Thyroid gland (tissue), 4 donors: ENCODE data around the gene MAP3K1. TPM values are rescaled to one million over a fixed set of nuclear protein-coding genes. Genes with fewer than 3 reads are reported as not detected.

Source experiments
- DNase-seq, 2 donors: peaks; one replicate each; pipeline ENCODE4 v3.0.0-alpha.2; 2019
- H3K27ac ChIP-seq, 3 donors: fragments of 200-600 bp; sonication (generic); 1 replicate in 2 of 3; 2 replicates in 1 of 3; pipeline ENCODE4 v1.5.1; 2016 to 2019; ENCODE audit warnings: mild to moderate bottlenecking in 1 of 3, moderate library complexity in 1 of 3
- H3K27me3 ChIP-seq: fragments of 200-600 bp; sonication (generic); one replicate; pipeline ENCODE4 v1.5.1; 2019
- H3K36me3 ChIP-seq, 2 donors: fragments of 200-600 bp; sonication (generic); one replicate each; pipeline ENCODE4 v1.5.1; 2016 to 2019
- H3K4me1 ChIP-seq, 2 donors: fragments of 200-600 bp; sonication (generic); one replicate each; pipeline ENCODE4 v1.5.1; 2017 to 2019
- H3K4me3 ChIP-seq, 3 donors: fragments of 200-600 bp; sonication (generic); replicated peaks in 1 of 3; 1 replicate in 2 of 3; 2 replicates in 1 of 3; pipeline ENCODE4 v1.5.1; 2016; ENCODE audit warnings: mild to moderate bottlenecking in 1 of 3
- H3K9me3 ChIP-seq: fragments of 200-600 bp; sonication (generic); one replicate; pipeline ENCODE4 v1.5.1; 2017
- CTCF ChIP-seq, 6 experiments: fragments of 200-600 bp in 3 of 6; fragments of 450-650 bp in 3 of 6; sonication (generic) in 3 of 6; IDR thresholded peaks; one replicate each; pipeline ENCODE4 v1.5.1; 2016 to 2019; ENCODE audit warnings: antibody characterized with exemption in 6 of 6, mild to moderate bottlenecking in 2 of 6, inconsistent platforms in 1 of 6, moderate library complexity in 1 of 6
- POLR2A ChIP-seq, 2 donors: fragments of 450-650 bp; IDR thresholded peaks; one replicate each; pipeline ENCODE4 v1.6.1; 2017; ENCODE audit warnings: antibody characterized with exemption in 2 of 2, mild to moderate bottlenecking in 2 of 2, moderate library complexity in 1 of 2
- WGBS, 2 donors: methylation state at CpG; one replicate each; pipeline ENCODE4 v1.1.5; 2017; 5-methylcytosine and 5-hydroxymethylcytosine counted together
- intact Hi-C: fragments of 100-400 bp; cut with DNase I; formaldehyde crosslinking; loops from one replicate; pipeline ENCODE4 v1.15.1; 2023
- total RNA-seq, 4 donors: library from RNA; depleted of rRNA; stranded (reverse); fragments of >200 nt; gene quantifications; one replicate each; pipeline ENCODE4 v1.2.3, GENCODE V29; 2016

The MAP3K1 gene
- total RNA-seq, 4 donors from 2014 or later = 56.9 to 113 (median 66.4) TPM

- TF ChIP-seq POLR2A (IDR thresholded peaks at IDR 0.05) = no peak
- Histone ChIP-seq H3K4me3 (no peak overlapping the region), H3K36me3 (no peaks in the 10 kb centered on the region), H3K27ac (no peak overlapping the region), H3K4me1 (peaks cover 0 to 6% of the 10 kb centered on the region in 2 donors), H3K27me3 (no peaks in the 10 kb centered on the region), H3K9me3 (no peaks in the 10 kb centered on the region)
- intact Hi-C loops = loop anchor here (10.0 kb wide), 1 partner anchor 339 kb away; no protein-coding TSS in a partner anchor
- no peak for DNase-seq
- 91 to 92% methylated on average over 4 of the region's 4 CpGs for WGBS, 2 donors
These were observed 2.0 kb upstream of the MAP3K1 start for GRCh38 chr5:56813302-56813701.

GRCh38 chr5:56814361-56814962, 887 bp upstream of the MAP3K1 start:
- Histone ChIP-seq H3K4me3 (peak overlapping the region; percentile 33 to 95 (median 91)), H3K27ac (peak overlapping the region; percentile 98 to 99 (median 98)), H3K9me3 (no peaks in the 10 kb centered on the region), H3K4me1 (peaks cover 5 to 17% of the 10 kb centered on the region in 2 donors), H3K27me3 (no peaks in the 10 kb centered on the region), H3K36me3 (no peaks in the 10 kb centered on the region)
- TF ChIP-seq CTCF (IDR thresholded peaks at IDR 0.05) (peak in 2 of 6 experiments; percentile 37 to 45), POLR2A (IDR thresholded peaks at IDR 0.05) (peak in 1 of 2 donors; percentile 39)
- 1 to 3% methylated on average over 30 of the region's 31 CpGs for WGBS, 2 donors
- peak; percentile 73 to 75 for DNase-seq
- intact Hi-C loops = loop anchor here (10.0 kb wide), 1 partner anchor 340 kb away; no protein-coding TSS in a partner anchor

GRCh38 chr5:56815658-56816545, 553 bp downstream of the MAP3K1 start:
- H3K36me3 ChIP-seq = no peaks in the 10 kb centered on the region
- H3K27me3 ChIP-seq = no peaks in the 10 kb centered on the region
- peak overlapping the region; percentile 98 to 99 (median 98) for H3K27ac ChIP-seq
- intact Hi-C loops = loop anchor here (10.0 kb wide), 1 partner anchor 341 kb away; no protein-coding TSS in a partner anchor
- peak overlapping the region; percentile 91 to 95 (median 94) for H3K4me3 ChIP-seq
- H3K9me3 ChIP-seq = no peaks in the 10 kb centered on the region
- H3K4me1 ChIP-seq = peaks cover 10 to 25% of the 10 kb centered on the region in 2 donors
- WGBS, 2 donors = 0 to 2% methylated on average over 12 to 13 of the region's 116 CpGs
- TF ChIP-seq POLR2A (IDR thresholded peaks at IDR 0.05) (no peak), CTCF (IDR thresholded peaks at IDR 0.05) (no peak)
- DNase-seq = peak; percentile 53 to 58

- peak; percentile 59 to 62 for DNase-seq
- Histone ChIP-seq H3K9me3 (no peaks in the 10 kb centered on the region), H3K27ac (peak overlapping the region; percentile 98 to 99 (median 98)), H3K27me3 (no peaks in the 10 kb centered on the region), H3K36me3 (no peaks in the 10 kb centered on the region), H3K4me1 (peaks cover 15 to 26% of the 10 kb centered on the region in 2 donors), H3K4me3 (peak overlapping the region; percentile 91 to 95 (median 94))
- TF ChIP-seq CTCF (IDR thresholded peaks at IDR 0.05) (no peak), POLR2A (IDR thresholded peaks at IDR 0.05) (peak in 1 of 2 donors; percentile 53)
- intact Hi-C loops = loop anchor here (10.0 kb wide), 1 partner anchor 342 kb away; no protein-coding TSS in a partner anchor
- WGBS, 2 donors = 0 to 1% methylated on average over 25 to 26 of the region's 43 CpGs
These were observed 1.3 kb downstream of the MAP3K1 start for GRCh38 chr5:56816546-56817081.

- no peak for DNase-seq
- H3K36me3 ChIP-seq = no peaks in the 10 kb centered on the region
- intact Hi-C loops = loop anchor here (10.0 kb wide), 1 partner anchor 343 kb away; no protein-coding TSS in a partner anchor
- peaks cover 23 to 27% of the 10 kb centered on the region in 2 donors for H3K4me1 ChIP-seq
- WGBS, 2 donors = 6 to 11% methylated on average over 8 of the region's 8 CpGs
- TF ChIP-seq POLR2A (IDR thresholded peaks at IDR 0.05) (no peak), CTCF (IDR thresholded peaks at IDR 0.05) (no peak)
- H3K4me3 ChIP-seq = peak overlapping the region; percentile 91 to 95 (median 94)
- no peaks in the 10 kb centered on the region for H3K9me3 ChIP-seq
- no peaks in the 10 kb centered on the region for H3K27me3 ChIP-seq
- peak overlapping the region; percentile 98 to 99 (median 98) for H3K27ac ChIP-seq
These were observed 2.1 kb downstream of the MAP3K1 start for GRCh38 chr5:56817263-56818014.
